GM12875 (cell line): Measurements from ENCODE around the gene CORO1C.

Experiments
- H3K4me3 ChIP-seq: one replicate; pipeline ENCODE4 v1.5.1; 2011; ENCODE audit warnings: low read depth, low read length, control low read depth
- CTCF ChIP-seq: IDR thresholded peaks from 2 replicates; pipeline ENCODE4 v1.5.1; 2011; ENCODE audit warnings: low read depth, mild to moderate bottlenecking, control low read depth, inconsistent platforms, low read length, moderate library complexity, borderline replicate concordance; ENCODE audit not compliant: insufficient read depth

The CORO1C gene

GRCh38 chr12:108605000-108605689 is 126.2 kb downstream of the CORO1C start:
- H3K4me3 ChIP-seq, result no peak overlapping the region
- no peak for TF ChIP-seq CTCF

- no peak for TF ChIP-seq CTCF
- H3K4me3 ChIP-seq, result no peak overlapping the region
Observed at GRCh38 chr12:108604208-108604941, 126.9 kb downstream of the CORO1C start.

GRCh38 chr12:108603743-108604142 is 127.6 kb downstream of the CORO1C start:
- no peak for TF ChIP-seq CTCF

GRCh38 chr12:108602976-108603704 is 128.2 kb downstream of the CORO1C start:
- no peak overlapping the region for H3K4me3 ChIP-seq
- no peak for TF ChIP-seq CTCF

More at GRCh38 chr12:108603743-108604142, 127.6 kb downstream of the CORO1C start:
- no peak overlapping the region for H3K4me3 ChIP-seq

GRCh38 chr12:108602209-108602705 is 129.1 kb downstream of the CORO1C start:
- H3K4me3 ChIP-seq, result no peak overlapping the region
- no peak for TF ChIP-seq CTCF

- no peak for TF ChIP-seq CTCF
- no peak overlapping the region for H3K4me3 ChIP-seq
Observed at GRCh38 chr12:108600702-108601007, 130.7 kb downstream of the CORO1C start.
